GM10248 (cell line): ENCODE results near the gene FBXO36.

Experiments used
- CTCF ChIA-PET: fragments of 300-600 bp; sonication (Branson Sonifier 250); formaldehyde crosslinking; extraction: SDS; loops from one replicate; lab custom pipeline; 2021; ENCODE audit warnings: antibody characterized with exemption; lab: Yijun Ruan, JAX
- POLR2A ChIA-PET: fragments of 350-650 bp; sonication (Branson Sonifier 250); formaldehyde crosslinking; extraction: SDS; loops from one replicate; lab custom pipeline; 2020; ENCODE audit warnings: antibody characterized with exemption; lab: Yijun Ruan, JAX
- DNase-seq: peaks from one replicate; pipeline ENCODE4 v3.0.0; 2012; ENCODE audit errors: extremely low spot score
- CTCF ChIP-seq: IDR thresholded peaks from 2 replicates; pipeline ENCODE4 v1.5.1; 2012; ENCODE audit warnings: mild to moderate bottlenecking, low read depth; ENCODE audit errors: extremely low read depth, missing control alignments, control extremely low read depth

FBXO36 gene

GRCh38 chr2:229880892-229881586 lies 41.3 kb upstream of the FBXO36 start:
- CTCF ChIA-PET: interaction anchor here (1.4 kb wide), 1 partner anchor 14 kb away, joined by 3 read pairs; no protein-coding TSS in a partner anchor
- no peak for DNase-seq
- TF ChIP-seq CTCF: no peak
- POLR2A ChIA-PET: no interaction called here

- ChIA-PET POLR2A (no interaction called here), CTCF (interaction anchor here (1.4 kb wide), 2 partner anchors 9 to 15 kb away, joined by 3 to 4 read pairs; no protein-coding TSS in a partner anchor)
- no peak for TF ChIP-seq CTCF
- no peak for DNase-seq
Measured at GRCh38 chr2:229882583-229882982, 39.7 kb upstream of the FBXO36 start.

GRCh38 chr2:229884775-229885699 lies 37.3 kb upstream of the FBXO36 start:
- ChIA-PET CTCF (interaction anchor here (0.8 to 1.4 kb wide), 7 partner anchors 8 to 84 kb away, joined by 3 to 4 read pairs (median 3); no protein-coding TSS in a partner anchor), POLR2A (no interaction called here)
- no peak for TF ChIP-seq CTCF
- DNase-seq: peak; percentile 32

DNA sequence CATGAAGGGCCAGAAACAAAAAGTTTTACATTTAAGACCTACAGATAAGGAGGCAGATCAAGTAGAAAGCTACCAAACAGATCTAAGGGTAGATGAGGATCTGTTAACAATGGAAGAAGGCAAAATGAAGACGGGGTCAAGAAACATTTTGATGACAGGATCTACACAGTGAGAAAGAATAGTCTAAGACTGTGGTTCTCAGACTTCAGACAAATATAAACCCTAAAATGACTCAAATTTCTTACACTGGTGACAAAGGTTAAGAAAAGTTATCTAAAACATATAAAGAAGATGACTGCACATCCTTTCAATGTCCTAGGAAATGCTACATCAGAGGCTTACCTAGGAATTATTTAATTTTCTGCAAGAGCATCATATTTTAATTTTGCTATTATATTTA lies 34.9 kb upstream of the FBXO36 start:
- no peak for DNase-seq
- CTCF ChIA-PET: interaction anchor here (1.1 to 1.7 kb wide), 4 partner anchors 8 to 19 kb away, joined by 3 to 5 read pairs (median 4); no protein-coding TSS in a partner anchor
- POLR2A ChIA-PET: no interaction called here
- no peak for TF ChIP-seq CTCF

DNA sequence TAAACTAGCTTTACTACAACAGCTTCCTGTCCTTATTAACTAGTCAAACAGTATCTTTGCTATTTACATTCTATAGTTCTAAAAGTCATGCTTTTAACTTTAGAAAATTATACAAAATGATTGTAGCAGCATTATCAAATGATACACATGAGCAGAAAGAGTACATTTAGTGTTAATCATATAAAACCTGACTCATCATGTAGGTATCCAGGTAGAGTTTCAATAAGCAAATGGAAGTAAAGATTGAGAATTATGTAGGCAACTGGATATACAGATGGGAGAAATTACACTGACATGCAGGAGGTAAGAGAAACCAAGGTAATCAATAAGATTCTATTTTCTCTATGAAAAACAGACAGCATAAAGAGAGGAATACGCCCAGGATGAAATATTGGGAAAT lies 34.3 kb upstream of the FBXO36 start:
- no peak for DNase-seq
- POLR2A ChIA-PET: no interaction called here
- TF ChIP-seq CTCF: no peak
- CTCF ChIA-PET: interaction anchor here (1.1 to 4.4 kb wide), 4 partner anchors 8 to 18 kb away, joined by 3 to 17 read pairs (median 4); no protein-coding TSS in a partner anchor

- ChIA-PET CTCF (interaction anchor here (1.0 to 4.4 kb wide), 4 partner anchors 12 to 108 kb away, joined by 3 to 17 read pairs (median 4); no protein-coding TSS in a partner anchor), POLR2A (no interaction called here)
- no peak for TF ChIP-seq CTCF
- DNase-seq: no peak
Measured at GRCh38 chr2:229889023-229889422, 33.3 kb upstream of the FBXO36 start.
